Measurements from ENCODE around the gene NPAS2.

DNA sequence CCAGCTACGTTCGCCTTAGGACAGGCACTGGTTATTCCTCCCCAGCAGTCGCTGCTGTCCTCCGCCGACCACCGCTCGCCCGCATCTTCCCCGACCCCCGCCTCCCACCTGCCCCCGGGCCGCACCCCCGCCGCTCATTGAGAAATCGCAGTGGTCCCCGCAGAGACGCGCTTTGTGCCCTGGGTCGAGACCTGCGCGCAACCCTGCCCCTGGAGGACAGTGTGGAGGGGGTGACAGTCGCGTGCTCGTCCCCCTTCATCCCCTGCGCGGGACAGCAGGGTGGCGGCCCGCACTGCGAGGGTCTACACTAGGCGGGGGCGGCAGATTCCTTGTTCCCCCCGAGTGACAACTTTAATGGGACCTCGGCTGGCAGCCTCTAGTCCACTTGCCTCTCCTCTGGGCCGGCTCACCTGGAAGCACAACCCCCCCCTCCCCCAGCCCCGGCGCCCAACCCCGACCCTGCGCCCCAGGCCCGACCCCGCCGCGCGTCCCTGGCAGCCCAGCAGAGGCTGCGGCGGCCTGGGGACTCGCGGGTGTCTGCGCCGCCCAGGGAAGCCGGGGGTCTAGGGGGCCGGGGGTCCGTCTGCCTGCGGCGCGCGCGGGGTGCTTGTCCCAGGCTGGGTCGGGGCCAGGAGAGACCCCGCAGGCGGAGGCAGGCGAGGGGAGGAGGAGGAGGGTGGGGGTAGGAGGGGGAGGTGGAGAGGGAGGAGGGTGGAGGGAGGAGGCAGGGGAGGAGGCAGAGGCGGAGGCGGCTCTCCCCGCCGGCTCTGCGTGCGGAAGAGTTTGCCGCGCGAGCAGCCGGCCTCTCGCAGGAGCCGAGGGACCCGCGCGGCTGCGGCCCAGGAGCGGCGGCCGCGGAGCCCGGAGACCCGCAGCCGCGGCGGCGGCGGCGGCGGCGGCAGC lies at the start of gene NPAS2:
- no peak for TF ChIP-seq CTCF (IDR thresholded peaks at IDR 0.05)
- TF ChIP-seq EZH2 (IDR thresholded peaks at IDR 0.05), result peak; percentile 45
